ENCODE data around the gene IPO9. TPM values are rescaled to one million over a fixed set of nuclear protein-coding genes. Genes with fewer than 3 reads are reported as not detected.
A peak's percentile ranks its signal among the peaks of the same experiment; 100 is the strongest.

IPO9 gene
- total and polyA plus RNA-seq, 2 of the 4 experiments (the other 2 are of a cell fraction) = 14.0 to 23.4 TPM

- no peak for TF ChIP-seq FOS (IDR thresholded peaks at IDR 0.05; ENCODE audit: low read depth, low read length)
- TF ChIP-seq NFE2L2 (IDR thresholded peaks at IDR 0.05; ENCODE audit: low read depth, low read length) = no peak
- TF ChIP-seq CEBPB (IDR thresholded peaks at IDR 0.05; ENCODE audit: low read depth, low read length) = no peak
- no peak for TF ChIP-seq RCOR1 (IDR thresholded peaks at IDR 0.05; ENCODE audit: insufficient replicate concordance, low read length)
- no peak for TF ChIP-seq USF2 (IDR thresholded peaks at IDR 0.05; ENCODE audit: low read depth, low read length)
- no peak for TF ChIP-seq RFX5 (IDR thresholded peaks at IDR 0.05; ENCODE audit: low read depth, low read length)
- TF ChIP-seq MXI1 (IDR thresholded peaks at IDR 0.05; ENCODE audit: borderline replicate concordance, low read depth, low read length) = no peak
- Histone ChIP-seq H3K4ac (ENCODE audit: low read depth, low read length) (peak overlapping the region; percentile 100), H2BK20ac (ENCODE audit: low read depth, low read length) (peak overlapping the region; percentile 91), H4K20me1 (ENCODE audit: insufficient read depth, low read length) (no peaks in the 10 kb centered on the region), H2BK5ac (ENCODE audit: low read depth, low read length, poor library complexity, severe bottlenecking) (peak overlapping the region; percentile 100), H2AFZ (replicated peaks; ENCODE audit: low read length, poor library complexity) (peak overlapping the region; percentile 24), H3K9ac (ENCODE audit: low read depth, low read length) (peak overlapping the region; percentile 89), H3K79me1 (ENCODE audit: low read depth in 1 of 2, low read length in 2 of 2) (peaks cover 10 to 72% of the 10 kb centered on the region in 2 experiments; a peak in 3 of 4 replicates), H3K9me3 (ENCODE audit: control insufficient read depth, insufficient read depth, low read length) (no peaks in the 10 kb centered on the region), H3K4me1 (ENCODE audit: control insufficient read depth, insufficient read depth, low read length) (peaks cover 31% of the 10 kb centered on the region), H2AK9ac (replicated peaks; ENCODE audit: low read depth, low read length, poor library complexity) (peak overlapping the region; percentile 92), H3K27me3 (ENCODE audit: control insufficient read depth, insufficient read depth, low read length) (no peaks in the 10 kb centered on the region), H2AK5ac (ENCODE audit: low read depth, low read length) (peak overlapping the region; percentile 100), H3K4me3 (ENCODE audit: insufficient read depth, low read depth, low read length) (no peak overlapping the region), H3K56ac (ENCODE audit: extremely low read depth, insufficient read depth, low read length) (peak overlapping the region; percentile 99), H3K9me1 (ENCODE audit: insufficient read depth, low read length) (peaks cover 40% of the 10 kb centered on the region), H4K91ac (ENCODE audit: insufficient read depth, low read depth, low read length) (peak overlapping the region; percentile 100), H3K4me2 (ENCODE audit: low read depth, low read length) (no peak overlapping the region; the same call in 1 of the 2 replicates), H2BK15ac (ENCODE audit: low read depth, low read length) (peak overlapping the region; percentile 100), H4K8ac (ENCODE audit: low read depth in 2 of 2, low read length in 2 of 2) (peak overlapping the region; percentile 99 to 100), H3K36me3 (ENCODE audit: control insufficient read depth, insufficient read depth, low read length) (peaks cover 13% of the 10 kb centered on the region), H3K14ac (replicated peaks; ENCODE audit: low read depth, low read length) (peak overlapping the region; percentile 99), H3K23ac (ENCODE audit: low read depth, low read length) (peak overlapping the region; percentile 98), H3K18ac (ENCODE audit: low read depth, low read length) (peak overlapping the region; percentile 91), H3K27ac (ENCODE audit: insufficient read depth, low read length) (peak overlapping the region; percentile 97), H2BK120ac (ENCODE audit: low read depth, low read length) (peak overlapping the region; percentile 100), H4K5ac (ENCODE audit: low read depth, low read length) (peak overlapping the region; percentile 92)
- ATAC-seq (ENCODE audit: low read depth) = peak; percentile 1; the same call in 1 of the 2 replicates
- no TSS peak for BruUV-seq (replicated peaks)
- in situ Hi-C loops (cut with MboI; ENCODE audit: low sequenced_read_pairs) (no loop called here), intact Hi-C loops (cut with micrococcal nuclease) (no loop called here), dilution Hi-C loops (cut with HindIII; ENCODE audit: low sequenced_read_pairs, unreplicated experiment) (no loop called here)
- ChIA-PET POLR2A (ENCODE audit: unreplicated experiment) (interaction anchor here (0.9 to 3.6 kb wide), 3 partner anchors 12 to 44 kb away, joined by 5 to 24 read pairs (median 8); partner anchors contain the start of gene LMOD1), CTCF (interaction anchor here (1.1 kb wide), 1 partner anchor 40 kb away, joined by 4 read pairs; no protein-coding TSS in a partner anchor)
- WGBS, 2 experiments (ENCODE audit: extremely low coverage in 2 of 2, insufficient read length in 1 of 2) = 80% methylated on average over 2 of the region's 6 CpGs; no CpG with 5 or more reads in 1 of the 2 experiments
- DNase-seq = no peak
These were observed 76.4 kb downstream of the IPO9 start for GRCh38 chr1:201905234-201905890.
